NB4 (cell line): ENCODE measurements around the gene ZSCAN20.

Experiments
- POLR2A ChIP-seq: IDR thresholded peaks from 2 replicates; pipeline ENCODE4 v1.6.1; 2011; ENCODE audit warnings: mild to moderate bottlenecking; ENCODE audit not compliant: insufficient read length; ENCODE audit errors: extremely low read depth
- TF ChIP-seq, protein P1 (sequence below): IDR thresholded peaks from one replicate; pipeline ENCODE4 v1.5.1; 2012; ENCODE audit warnings: low read depth, low read length
- TF ChIP-seq, protein P2 (sequence below): IDR thresholded peaks from 2 replicates; pipeline ENCODE4 v1.6.1; 2011; ENCODE audit warnings: low read depth, low read length

DNA sequence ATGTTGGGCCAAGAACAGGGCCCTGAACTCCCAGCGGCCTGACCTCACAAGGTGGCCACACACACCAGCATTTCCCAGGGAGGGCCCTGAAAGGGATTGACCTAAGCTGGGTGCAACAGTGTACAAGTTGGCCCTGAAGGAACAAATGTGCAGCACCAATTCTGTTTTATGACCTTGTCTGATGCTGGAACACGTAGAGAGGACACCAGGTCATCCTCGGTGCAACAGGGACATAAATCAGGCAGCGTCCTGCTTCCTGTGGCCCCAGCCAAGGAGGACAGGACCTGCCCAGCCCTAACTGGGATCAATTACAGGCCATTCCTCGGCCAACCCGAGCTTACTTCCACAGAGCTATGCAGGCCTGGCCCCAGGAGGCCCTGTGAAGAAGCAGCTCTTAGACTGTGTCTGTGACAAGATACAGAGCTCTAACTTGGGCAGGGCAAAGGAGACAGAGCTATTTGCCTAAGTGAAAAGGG is 28.7 kb upstream of the ZSCAN20 start:
- TF ChIP-seq, protein P1, sequence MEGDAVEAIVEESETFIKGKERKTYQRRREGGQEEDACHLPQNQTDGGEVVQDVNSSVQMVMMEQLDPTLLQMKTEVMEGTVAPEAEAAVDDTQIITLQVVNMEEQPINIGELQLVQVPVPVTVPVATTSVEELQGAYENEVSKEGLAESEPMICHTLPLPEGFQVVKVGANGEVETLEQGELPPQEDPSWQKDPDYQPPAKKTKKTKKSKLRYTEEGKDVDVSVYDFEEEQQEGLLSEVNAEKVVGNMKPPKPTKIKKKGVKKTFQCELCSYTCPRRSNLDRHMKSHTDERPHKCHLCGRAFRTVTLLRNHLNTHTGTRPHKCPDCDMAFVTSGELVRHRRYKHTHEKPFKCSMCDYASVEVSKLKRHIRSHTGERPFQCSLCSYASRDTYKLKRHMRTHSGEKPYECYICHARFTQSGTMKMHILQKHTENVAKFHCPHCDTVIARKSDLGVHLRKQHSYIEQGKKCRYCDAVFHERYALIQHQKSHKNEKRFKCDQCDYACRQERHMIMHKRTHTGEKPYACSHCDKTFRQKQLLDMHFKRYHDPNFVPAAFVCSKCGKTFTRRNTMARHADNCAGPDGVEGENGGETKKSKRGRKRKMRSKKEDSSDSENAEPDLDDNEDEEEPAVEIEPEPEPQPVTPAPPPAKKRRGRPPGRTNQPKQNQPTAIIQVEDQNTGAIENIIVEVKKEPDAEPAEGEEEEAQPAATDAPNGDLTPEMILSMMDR, result no peak
- no peak for TF ChIP-seq POLR2A
- TF ChIP-seq, protein P2, sequence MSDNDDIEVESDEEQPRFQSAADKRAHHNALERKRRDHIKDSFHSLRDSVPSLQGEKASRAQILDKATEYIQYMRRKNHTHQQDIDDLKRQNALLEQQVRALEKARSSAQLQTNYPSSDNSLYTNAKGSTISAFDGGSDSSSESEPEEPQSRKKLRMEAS, result no peak
